WTC11 (cell line): ENCODE measurements around the gene KCND1. TPM values are rescaled to one million over a fixed set of nuclear protein-coding genes. Genes with fewer than 3 reads are reported as not detected.
A peak's percentile ranks its signal among the peaks of the same experiment; 100 is the strongest.

Source experiments
- ATAC-seq: fragments of 200-7000 bp; cut with Tn5 transposase; 2 replicates; pipeline ENCODE4 v1.10.0; 2021; ENCODE audit warnings: mild to moderate bottlenecking, moderate library complexity
- CTCF ChIA-PET: fragments of 300-600 bp; sonication (Branson Sonifier 250); formaldehyde crosslinking; loops from one replicate; lab custom pipeline; 2021; ENCODE audit warnings: antibody characterized with exemption; lab: Charles Lee
- POLR2A ChIA-PET: fragments of 350-600 bp; sonication (Branson Sonifier 250); formaldehyde crosslinking; loops from one replicate; lab custom pipeline; 2021; ENCODE audit warnings: antibody characterized with exemption; lab: Charles Lee
- DNase-seq: peaks from one replicate; pipeline ENCODE4 v3.0.0; 2021; ENCODE audit warnings: low spot score
- H3K27ac Mint-ChIP-seq: 2 replicates; pipeline ENCODE4 v1.8.0; 2021; ENCODE audit warnings: mixed read lengths
- H3K27me3 Mint-ChIP-seq: 2 replicates; pipeline ENCODE4 v1.8.0; 2021; ENCODE audit warnings: low read depth, mild to moderate bottlenecking, moderate library complexity, mixed read lengths
- H3K36me3 Mint-ChIP-seq: 2 replicates; pipeline ENCODE4 v1.8.0; 2021; ENCODE audit warnings: mixed read lengths
- H3K4me1 Mint-ChIP-seq: 2 replicates; pipeline ENCODE4 v1.8.0; 2022; ENCODE audit warnings: mixed read lengths
- H3K4me3 Mint-ChIP-seq: 2 replicates; pipeline ENCODE4 v1.8.0; 2021; ENCODE audit warnings: mild to moderate bottlenecking, moderate library complexity, mixed read lengths
- H3K9me3 Mint-ChIP-seq: 2 replicates; pipeline ENCODE4 v1.8.0; 2021; ENCODE audit warnings: mixed read lengths
- CBFB ChIP-seq: sonication (generic); formaldehyde crosslinking; IDR thresholded peaks from 2 replicates; pipeline ENCODE4 v1.8.1; 2022; ENCODE audit warnings: mild to moderate bottlenecking, low read depth, missing genetic modification reagents
- ELF4 ChIP-seq: sonication (generic); formaldehyde crosslinking; IDR thresholded peaks from 2 replicates; pipeline ENCODE4 v1.8.1; 2022; ENCODE audit warnings: low read depth, mild to moderate bottlenecking, moderate library complexity, missing genetic modification reagents
- ESRRA ChIP-seq: sonication (generic); formaldehyde crosslinking; IDR thresholded peaks from 2 replicates; pipeline ENCODE4 v1.8.1; 2022; ENCODE audit warnings: mild to moderate bottlenecking, missing genetic modification reagents, borderline replicate concordance
- ETV6 ChIP-seq: sonication (generic); formaldehyde crosslinking; IDR thresholded peaks from 2 replicates; pipeline ENCODE4 v1.8.1; 2022; ENCODE audit warnings: mild to moderate bottlenecking, missing genetic modification reagents
- FOXJ3 ChIP-seq: sonication (generic); formaldehyde crosslinking; IDR thresholded peaks from 2 replicates; pipeline ENCODE4 v1.9.0; 2021; ENCODE audit warnings: missing genetic modification reagents, mild to moderate bottlenecking, borderline replicate concordance
- FOXK1 ChIP-seq: sonication (generic); formaldehyde crosslinking; IDR thresholded peaks from 2 replicates; pipeline ENCODE4 v1.8.0; 2022; ENCODE audit warnings: mild to moderate bottlenecking, moderate library complexity, missing genetic modification reagents
- FOXP1 ChIP-seq: sonication (generic); formaldehyde crosslinking; IDR thresholded peaks from 2 replicates; pipeline ENCODE4 v1.8.0; 2022; ENCODE audit warnings: missing genetic modification reagents, mild to moderate bottlenecking, moderate library complexity, borderline replicate concordance
- GTF2I ChIP-seq: fragments of 250-450 bp; sonication (Bioruptor Pico); conservative IDR thresholded peaks from 2 replicates; pipeline ENCODE4 v1.4.0; 2021; ENCODE audit warnings: mild to moderate bottlenecking
- HMGA2 ChIP-seq: fragments of 250-450 bp; sonication (Bioruptor Pico); IDR thresholded peaks from 2 replicates; pipeline ENCODE4 v1.4.0; 2021; ENCODE audit warnings: mild to moderate bottlenecking, moderate library complexity
- JUN ChIP-seq: sonication (generic); formaldehyde crosslinking; IDR thresholded peaks from 2 replicates; pipeline ENCODE4 v1.8.0; 2023; ENCODE audit warnings: mild to moderate bottlenecking, missing genetic modification reagents
- NFATC4 ChIP-seq: fragments of 250-450 bp; sonication (Bioruptor Pico); IDR thresholded peaks from 2 replicates; pipeline ENCODE4 v1.9.0; 2021; ENCODE audit warnings: mild to moderate bottlenecking
- NR1H2 ChIP-seq: sonication (generic); formaldehyde crosslinking; IDR thresholded peaks from 2 replicates; pipeline ENCODE4 v1.9.0; 2021; ENCODE audit warnings: mild to moderate bottlenecking, moderate library complexity, missing genetic modification reagents
- OVOL2 ChIP-seq: fragments of 250-450 bp; sonication (Bioruptor Pico); IDR thresholded peaks from 2 replicates; pipeline ENCODE4 v1.9.0; 2021; ENCODE audit warnings: mild to moderate bottlenecking, borderline replicate concordance
- RORB ChIP-seq: fragments of 250-450 bp; sonication (Bioruptor Pico); IDR thresholded peaks from 2 replicates; pipeline ENCODE4 v1.9.0; 2021; ENCODE audit warnings: mild to moderate bottlenecking
- SOX15 ChIP-seq: fragments of 250-450 bp; sonication (Bioruptor Pico); IDR thresholded peaks from 2 replicates; pipeline ENCODE4 v1.9.0; 2021; ENCODE audit warnings: mild to moderate bottlenecking
- TCF7 ChIP-seq: sonication (generic); formaldehyde crosslinking; IDR thresholded peaks from 2 replicates; pipeline ENCODE4 v1.8.0; 2022; ENCODE audit warnings: mild to moderate bottlenecking, low read depth, missing genetic modification reagents, moderate library complexity
- ZNF121 ChIP-seq: sonication (generic); formaldehyde crosslinking; IDR thresholded peaks from 2 replicates; pipeline ENCODE4 v1.8.0; 2023; ENCODE audit warnings: missing genetic modification reagents
- ZNF219 ChIP-seq: sonication (generic); formaldehyde crosslinking; IDR thresholded peaks from 2 replicates; pipeline ENCODE4 v1.8.0; 2023; ENCODE audit warnings: missing genetic modification reagents, mild to moderate bottlenecking, borderline replicate concordance
- ZNF232 ChIP-seq: sonication (generic); formaldehyde crosslinking; IDR thresholded peaks from 2 replicates; pipeline ENCODE4 v1.8.0; 2022; ENCODE audit warnings: mild to moderate bottlenecking, missing genetic modification reagents
- ZNF416 ChIP-seq: fragments of 250-450 bp; sonication (Bioruptor Pico); IDR thresholded peaks from 2 replicates; pipeline ENCODE4 v1.9.0; 2021; ENCODE audit warnings: mild to moderate bottlenecking, inconsistent platforms
- ZNF423 ChIP-seq: fragments of 250-450 bp; sonication (Bioruptor Pico); IDR thresholded peaks from 2 replicates; pipeline ENCODE4 v2.1.2; 2022; ENCODE audit warnings: mild to moderate bottlenecking, moderate library complexity
- total RNA-seq: library from RNA; stranded (reverse); gene quantifications from 3 replicates; pipeline ENCODE4 v1.2.3, GENCODE V29; 2021
- TF ChIP-seq, protein P1 (sequence below): sonication (generic); formaldehyde crosslinking; IDR thresholded peaks from 2 replicates; pipeline ENCODE4 v1.8.1; 2023; ENCODE audit warnings: mild to moderate bottlenecking, missing genetic modification reagents, moderate library complexity
- TF ChIP-seq, protein P2 (sequence below): sonication (generic); formaldehyde crosslinking; IDR thresholded peaks from 2 replicates; pipeline ENCODE4 v1.8.1; 2022; ENCODE audit warnings: low read depth, missing genetic modification reagents, borderline replicate concordance
- TF ChIP-seq, protein P3 (sequence below): sonication (generic); formaldehyde crosslinking; IDR thresholded peaks from 2 replicates; pipeline ENCODE4 v1.8.1; 2023; ENCODE audit warnings: mild to moderate bottlenecking, missing genetic modification reagents, moderate library complexity
- TF ChIP-seq, protein P4 (sequence below): sonication (generic); formaldehyde crosslinking; IDR thresholded peaks from 2 replicates; pipeline ENCODE4 v1.8.0; 2022; ENCODE audit warnings: mild to moderate bottlenecking, missing genetic modification reagents
- TF ChIP-seq, protein P5 (sequence below): sonication (generic); formaldehyde crosslinking; IDR thresholded peaks from 2 replicates; pipeline ENCODE4 v1.8.1; 2022; ENCODE audit warnings: mild to moderate bottlenecking, missing genetic modification reagents, moderate library complexity, borderline replicate concordance
- TF ChIP-seq, protein P6 (sequence below): sonication (generic); formaldehyde crosslinking; IDR thresholded peaks from 2 replicates; pipeline ENCODE4 v1.8.0; 2023; ENCODE audit warnings: missing genetic modification reagents, mild to moderate bottlenecking, borderline replicate concordance
- TF ChIP-seq, protein P7 (sequence below): sonication (generic); formaldehyde crosslinking; IDR thresholded peaks from 2 replicates; pipeline ENCODE4 v1.8.1; 2022; ENCODE audit warnings: mild to moderate bottlenecking, moderate library complexity, missing genetic modification reagents

KCND1 gene
- total RNA-seq, 1 experiment from 2014 or later: 5.4 TPM

DNA sequence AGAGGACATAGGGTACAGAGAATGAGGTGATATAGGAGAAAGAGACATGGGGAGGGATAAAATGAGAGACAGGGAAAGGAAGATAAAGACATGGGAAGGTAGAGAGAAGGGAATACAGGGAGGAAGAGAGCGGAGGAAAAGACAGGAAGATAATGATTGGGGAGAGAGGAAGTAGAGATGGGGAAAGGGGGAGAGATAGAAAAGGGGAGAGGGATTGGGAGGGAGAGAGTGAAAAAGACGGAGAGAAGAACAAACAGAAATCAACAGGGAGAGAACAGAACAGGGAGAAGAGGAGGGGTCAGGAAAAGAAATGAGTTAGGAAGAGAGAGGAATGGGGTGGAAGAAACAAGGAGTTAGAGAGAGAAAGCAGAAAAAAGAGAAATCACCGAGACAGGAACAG, 25.8 kb upstream of the KCND1 start:
- no peaks in the 10 kb centered on the region for H3K9me3 Mint-ChIP-seq
- no peak overlapping the region for H3K4me3 Mint-ChIP-seq

DNA sequence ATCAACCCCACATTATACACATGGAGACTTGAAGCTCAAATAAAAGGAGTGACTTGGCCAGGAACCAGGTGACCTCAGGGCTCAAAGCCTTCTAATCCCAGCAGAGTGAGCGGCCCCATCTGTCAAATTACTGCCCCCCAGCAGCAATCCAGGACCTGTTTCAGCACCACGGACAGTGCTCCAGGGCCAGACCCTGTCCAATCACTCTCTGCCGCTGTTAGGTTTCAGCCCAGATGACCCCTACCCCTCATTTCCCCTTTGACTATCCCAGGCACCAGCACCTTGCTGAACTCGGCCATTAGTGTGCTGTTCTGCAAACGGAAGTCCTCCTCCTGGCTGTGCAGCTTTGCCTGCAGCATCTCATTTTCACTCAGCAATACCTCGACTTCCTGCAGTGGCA, 25.3 kb upstream of the KCND1 start:
- Mint-ChIP-seq H3K36me3 (peaks cover 51% of the 10 kb centered on the region), H3K4me3 (no peak overlapping the region), H3K27me3 (no peaks in the 10 kb centered on the region), H3K9me3 (no peaks in the 10 kb centered on the region), H3K27ac (no peak overlapping the region), H3K4me1 (peaks cover 6% of the 10 kb centered on the region; the same call in 1 of the 2 replicates)
- CTCF ChIA-PET: no interaction called here
- ATAC-seq: no peak
- peak; percentile 41 for DNase-seq
- POLR2A ChIA-PET: no interaction called here
- no peak for TF ChIP-seq ZNF423 (CRISPR knock-in tag)
- TF ChIP-seq, protein P1, sequence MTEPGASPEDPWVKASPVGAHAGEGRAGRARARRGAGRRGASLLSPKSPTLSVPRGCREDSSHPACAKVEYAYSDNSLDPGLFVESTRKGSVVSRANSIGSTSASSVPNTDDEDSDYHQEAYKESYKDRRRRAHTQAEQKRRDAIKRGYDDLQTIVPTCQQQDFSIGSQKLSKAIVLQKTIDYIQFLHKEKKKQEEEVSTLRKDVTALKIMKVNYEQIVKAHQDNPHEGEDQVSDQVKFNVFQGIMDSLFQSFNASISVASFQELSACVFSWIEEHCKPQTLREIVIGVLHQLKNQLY: no peak
- no peak for TF ChIP-seq FOXP1
- no peak for TF ChIP-seq ZNF232 (CRISPR knock-in tag)
- TF ChIP-seq, protein P2, sequence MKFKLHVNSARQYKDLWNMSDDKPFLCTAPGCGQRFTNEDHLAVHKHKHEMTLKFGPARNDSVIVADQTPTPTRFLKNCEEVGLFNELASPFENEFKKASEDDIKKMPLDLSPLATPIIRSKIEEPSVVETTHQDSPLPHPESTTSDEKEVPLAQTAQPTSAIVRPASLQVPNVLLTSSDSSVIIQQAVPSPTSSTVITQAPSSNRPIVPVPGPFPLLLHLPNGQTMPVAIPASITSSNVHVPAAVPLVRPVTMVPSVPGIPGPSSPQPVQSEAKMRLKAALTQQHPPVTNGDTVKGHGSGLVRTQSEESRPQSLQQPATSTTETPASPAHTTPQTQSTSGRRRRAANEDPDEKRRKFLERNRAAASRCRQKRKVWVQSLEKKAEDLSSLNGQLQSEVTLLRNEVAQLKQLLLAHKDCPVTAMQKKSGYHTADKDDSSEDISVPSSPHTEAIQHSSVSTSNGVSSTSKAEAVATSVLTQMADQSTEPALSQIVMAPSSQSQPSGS (CRISPR knock-in tag): no peak
- TF ChIP-seq ETV6 (CRISPR knock-in tag): no peak
- no peak for TF ChIP-seq NFATC4 (CRISPR knock-in tag)
- no peak for TF ChIP-seq CBFB (CRISPR knock-in tag)
- TF ChIP-seq HMGA2: no peak
- TF ChIP-seq FOXJ3 (CRISPR knock-in tag): no peak
- no peak for TF ChIP-seq ZNF121 (CRISPR knock-in tag)
- no peak for TF ChIP-seq ZNF219 (CRISPR knock-in tag)
- TF ChIP-seq, protein P3, sequence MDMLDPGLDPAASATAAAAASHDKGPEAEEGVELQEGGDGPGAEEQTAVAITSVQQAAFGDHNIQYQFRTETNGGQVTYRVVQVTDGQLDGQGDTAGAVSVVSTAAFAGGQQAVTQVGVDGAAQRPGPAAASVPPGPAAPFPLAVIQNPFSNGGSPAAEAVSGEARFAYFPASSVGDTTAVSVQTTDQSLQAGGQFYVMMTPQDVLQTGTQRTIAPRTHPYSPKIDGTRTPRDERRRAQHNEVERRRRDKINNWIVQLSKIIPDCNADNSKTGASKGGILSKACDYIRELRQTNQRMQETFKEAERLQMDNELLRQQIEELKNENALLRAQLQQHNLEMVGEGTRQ: no peak
- no peak for TF ChIP-seq TCF7 (CRISPR knock-in tag)
- no peak for TF ChIP-seq ELF4 (CRISPR knock-in tag)
- TF ChIP-seq OVOL2 (CRISPR knock-in tag): no peak
- TF ChIP-seq, protein P4, sequence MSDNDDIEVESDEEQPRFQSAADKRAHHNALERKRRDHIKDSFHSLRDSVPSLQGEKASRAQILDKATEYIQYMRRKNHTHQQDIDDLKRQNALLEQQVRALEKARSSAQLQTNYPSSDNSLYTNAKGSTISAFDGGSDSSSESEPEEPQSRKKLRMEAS (CRISPR knock-in tag): no peak
- no peak for TF ChIP-seq GTF2I (CRISPR knock-in tag)

More for the DNA sequence above, 25.8 kb upstream of the KCND1 start:
- H3K4me1 Mint-ChIP-seq: peaks cover 6% of the 10 kb centered on the region; the same call in 1 of the 2 replicates
- CTCF ChIA-PET: no interaction called here
- H3K27ac Mint-ChIP-seq: no peak overlapping the region
- H3K27me3 Mint-ChIP-seq: no peaks in the 10 kb centered on the region
- TF ChIP-seq, protein P5, sequence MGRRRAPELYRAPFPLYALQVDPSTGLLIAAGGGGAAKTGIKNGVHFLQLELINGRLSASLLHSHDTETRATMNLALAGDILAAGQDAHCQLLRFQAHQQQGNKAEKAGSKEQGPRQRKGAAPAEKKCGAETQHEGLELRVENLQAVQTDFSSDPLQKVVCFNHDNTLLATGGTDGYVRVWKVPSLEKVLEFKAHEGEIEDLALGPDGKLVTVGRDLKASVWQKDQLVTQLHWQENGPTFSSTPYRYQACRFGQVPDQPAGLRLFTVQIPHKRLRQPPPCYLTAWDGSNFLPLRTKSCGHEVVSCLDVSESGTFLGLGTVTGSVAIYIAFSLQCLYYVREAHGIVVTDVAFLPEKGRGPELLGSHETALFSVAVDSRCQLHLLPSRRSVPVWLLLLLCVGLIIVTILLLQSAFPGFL (CRISPR knock-in tag): no peak
- TF ChIP-seq NR1H2 (CRISPR knock-in tag) (no peak), TCF7 (CRISPR knock-in tag) (no peak), JUN (CRISPR knock-in tag) (no peak), ESRRA (CRISPR knock-in tag) (no peak), FOXK1 (CRISPR knock-in tag) (no peak), ZNF416 (CRISPR knock-in tag) (no peak), SOX15 (CRISPR knock-in tag) (no peak), ZNF423 (CRISPR knock-in tag) (no peak), RORB (CRISPR knock-in tag) (no peak), GTF2I (CRISPR knock-in tag) (no peak)
- TF ChIP-seq, protein P6, sequence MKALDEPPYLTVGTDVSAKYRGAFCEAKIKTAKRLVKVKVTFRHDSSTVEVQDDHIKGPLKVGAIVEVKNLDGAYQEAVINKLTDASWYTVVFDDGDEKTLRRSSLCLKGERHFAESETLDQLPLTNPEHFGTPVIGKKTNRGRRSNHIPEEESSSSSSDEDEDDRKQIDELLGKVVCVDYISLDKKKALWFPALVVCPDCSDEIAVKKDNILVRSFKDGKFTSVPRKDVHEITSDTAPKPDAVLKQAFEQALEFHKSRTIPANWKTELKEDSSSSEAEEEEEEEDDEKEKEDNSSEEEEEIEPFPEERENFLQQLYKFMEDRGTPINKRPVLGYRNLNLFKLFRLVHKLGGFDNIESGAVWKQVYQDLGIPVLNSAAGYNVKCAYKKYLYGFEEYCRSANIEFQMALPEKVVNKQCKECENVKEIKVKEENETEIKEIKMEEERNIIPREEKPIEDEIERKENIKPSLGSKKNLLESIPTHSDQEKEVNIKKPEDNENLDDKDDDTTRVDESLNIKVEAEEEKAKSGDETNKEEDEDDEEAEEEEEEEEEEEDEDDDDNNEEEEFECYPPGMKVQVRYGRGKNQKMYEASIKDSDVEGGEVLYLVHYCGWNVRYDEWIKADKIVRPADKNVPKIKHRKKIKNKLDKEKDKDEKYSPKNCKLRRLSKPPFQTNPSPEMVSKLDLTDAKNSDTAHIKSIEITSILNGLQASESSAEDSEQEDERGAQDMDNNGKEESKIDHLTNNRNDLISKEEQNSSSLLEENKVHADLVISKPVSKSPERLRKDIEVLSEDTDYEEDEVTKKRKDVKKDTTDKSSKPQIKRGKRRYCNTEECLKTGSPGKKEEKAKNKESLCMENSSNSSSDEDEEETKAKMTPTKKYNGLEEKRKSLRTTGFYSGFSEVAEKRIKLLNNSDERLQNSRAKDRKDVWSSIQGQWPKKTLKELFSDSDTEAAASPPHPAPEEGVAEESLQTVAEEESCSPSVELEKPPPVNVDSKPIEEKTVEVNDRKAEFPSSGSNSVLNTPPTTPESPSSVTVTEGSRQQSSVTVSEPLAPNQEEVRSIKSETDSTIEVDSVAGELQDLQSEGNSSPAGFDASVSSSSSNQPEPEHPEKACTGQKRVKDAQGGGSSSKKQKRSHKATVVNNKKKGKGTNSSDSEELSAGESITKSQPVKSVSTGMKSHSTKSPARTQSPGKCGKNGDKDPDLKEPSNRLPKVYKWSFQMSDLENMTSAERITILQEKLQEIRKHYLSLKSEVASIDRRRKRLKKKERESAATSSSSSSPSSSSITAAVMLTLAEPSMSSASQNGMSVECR (CRISPR knock-in tag): no peak
- TF ChIP-seq, protein P7, sequence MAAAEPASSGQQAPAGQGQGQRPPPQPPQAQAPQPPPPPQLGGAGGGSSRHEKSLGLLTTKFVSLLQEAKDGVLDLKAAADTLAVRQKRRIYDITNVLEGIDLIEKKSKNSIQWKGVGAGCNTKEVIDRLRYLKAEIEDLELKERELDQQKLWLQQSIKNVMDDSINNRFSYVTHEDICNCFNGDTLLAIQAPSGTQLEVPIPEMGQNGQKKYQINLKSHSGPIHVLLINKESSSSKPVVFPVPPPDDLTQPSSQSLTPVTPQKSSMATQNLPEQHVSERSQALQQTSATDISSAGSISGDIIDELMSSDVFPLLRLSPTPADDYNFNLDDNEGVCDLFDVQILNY (CRISPR knock-in tag): no peak
- H3K36me3 Mint-ChIP-seq: peaks cover 48% of the 10 kb centered on the region
- POLR2A ChIA-PET: no interaction called here
- DNase-seq: no peak
- ATAC-seq: no peak
